Posterior vena cava (tissue), 2 donors: ENCODE data around the gene PI16. TPM values are rescaled to one million over a fixed set of nuclear protein-coding genes. Genes with fewer than 3 reads are reported as not detected.

Experiments used
- DNase-seq: peaks from one replicate; pipeline ENCODE4 v3.0.0-alpha.2; 2020; ENCODE audit warnings: low spot score
- intact Hi-C, 2 donors: fragments of 100-400 bp; cut with DNase I; formaldehyde crosslinking; loops; one replicate each; pipeline versions ENCODE4 v1.14.1 to v1.14.2; 2022 to 2023
- total RNA-seq, 2 donors: library from RNA; stranded (reverse); fragmentation: NEBNext Ultra II Directional; extraction: Animal tissue kit (Norgen Biotek cat#: 25700); gene quantifications; one replicate each; pipeline ENCODE4 v1.2.1, GENCODE V29; 2021
- donor health status: DM: yes; HTN: yes; CAD: no.
- donor health status: DM: yes; HTN: yes; CAD: no.

Gene PI16
- total RNA-seq, 2 donors from 2014 or later = 51.4 to 221 TPM

DNA sequence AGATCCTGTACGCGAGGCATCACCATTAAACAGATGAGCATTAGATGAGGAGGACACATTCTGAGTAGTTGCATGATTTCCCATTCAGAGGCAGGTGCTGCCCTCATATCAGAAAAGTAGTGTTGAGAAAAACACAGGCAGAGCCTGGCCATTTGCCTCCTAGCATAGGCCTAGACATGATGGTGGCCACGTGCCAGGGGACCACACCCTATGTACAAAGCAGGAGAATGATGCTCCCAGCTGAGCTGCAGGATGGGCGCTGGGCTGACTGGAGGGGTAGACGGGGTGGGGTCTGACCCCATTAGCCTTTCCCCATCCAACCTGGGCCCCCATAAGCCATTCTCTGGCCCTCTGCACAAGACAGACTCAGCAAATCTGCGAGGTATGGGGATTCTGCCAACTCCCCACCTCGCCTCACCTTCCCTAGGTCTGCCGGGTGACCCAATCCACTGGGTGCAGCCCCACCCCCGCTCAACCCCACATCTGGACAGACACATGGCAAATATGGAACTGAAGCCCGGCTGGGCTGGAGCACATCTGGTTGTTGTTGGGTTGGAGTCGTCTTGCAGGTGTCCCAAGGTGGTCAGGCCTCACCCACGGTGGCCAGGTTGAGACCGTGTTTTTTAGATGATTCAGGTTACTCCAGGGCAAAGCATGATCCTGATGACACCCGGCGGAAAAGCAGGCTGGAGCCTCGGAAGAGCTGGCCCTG lies 13.9 kb downstream of the PI16 start:
- intact Hi-C loops = no loop called here
- peak; percentile 87 for DNase-seq

DNA sequence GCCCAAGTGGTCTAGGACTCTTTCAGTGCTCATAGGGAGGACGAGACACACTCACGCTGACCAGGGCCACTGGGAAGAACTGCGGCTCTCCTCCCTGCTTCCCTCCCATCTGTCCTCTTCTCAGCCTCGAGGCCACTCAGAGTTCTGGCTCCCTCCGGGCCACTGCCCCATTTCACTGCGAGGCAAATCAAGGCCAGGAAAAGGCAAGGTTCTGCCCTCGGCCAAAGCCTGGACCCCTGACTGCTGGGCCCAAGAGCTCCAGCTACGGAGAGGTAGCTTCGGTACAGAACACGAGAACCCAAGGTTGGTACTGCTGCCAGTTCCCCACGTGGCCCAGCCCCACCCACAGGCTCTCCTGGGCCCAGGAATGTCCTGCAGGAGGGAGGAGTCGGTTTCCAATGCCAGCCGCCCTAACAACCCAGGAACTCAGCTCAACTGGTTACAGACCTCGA lies 14.7 kb downstream of the PI16 start:
- DNase-seq = no peak
- intact Hi-C loops = no loop called here

DNA sequence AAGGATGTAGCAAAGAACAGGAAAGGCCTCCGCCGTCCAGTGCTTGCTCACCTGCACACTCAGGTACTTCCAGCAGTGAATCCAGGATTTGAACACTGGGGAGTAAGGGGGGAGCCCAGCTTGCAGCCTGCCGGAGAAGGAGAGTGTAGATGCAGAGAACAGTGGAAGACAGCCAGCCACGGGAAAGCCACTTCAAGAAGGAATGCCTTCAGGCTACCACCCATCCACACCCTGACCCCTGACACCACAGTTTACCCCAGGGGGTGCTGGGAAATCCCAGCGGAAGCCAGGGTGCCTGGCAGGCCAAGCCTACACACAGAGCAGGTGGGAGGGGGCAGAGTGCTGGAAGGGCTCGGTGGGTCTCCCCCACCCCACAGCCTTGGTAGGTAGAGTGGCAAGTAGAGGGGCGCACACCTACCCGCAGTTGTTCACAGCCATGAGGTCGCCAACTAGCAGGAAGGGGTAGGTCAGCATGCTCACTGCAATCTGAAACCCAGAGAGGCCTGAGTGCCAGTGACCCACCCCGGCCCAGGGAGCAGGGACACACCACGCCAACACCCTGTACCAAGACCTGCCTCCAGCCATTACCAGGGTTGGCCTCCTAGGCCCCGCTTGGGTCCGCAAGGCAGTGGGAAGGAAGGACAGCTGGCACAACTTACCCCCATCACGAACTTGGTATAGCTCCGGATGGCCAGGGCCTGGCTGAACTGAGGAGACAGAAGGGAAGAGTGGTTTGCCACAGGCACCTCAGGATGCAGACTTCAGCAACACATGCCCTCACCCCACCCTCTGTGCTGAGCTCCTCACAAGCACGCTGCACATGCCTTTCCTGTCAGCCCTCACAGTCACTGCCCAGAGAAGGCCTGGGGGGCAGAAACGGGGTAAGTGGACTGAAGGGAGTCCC lies 15.7 kb downstream of the PI16 start:
- intact Hi-C loops = loop anchor here in 1 of 2 donors (10.0 kb wide), 1 partner anchor 45 kb away; no protein-coding TSS in a partner anchor
- no peak for DNase-seq

DNA sequence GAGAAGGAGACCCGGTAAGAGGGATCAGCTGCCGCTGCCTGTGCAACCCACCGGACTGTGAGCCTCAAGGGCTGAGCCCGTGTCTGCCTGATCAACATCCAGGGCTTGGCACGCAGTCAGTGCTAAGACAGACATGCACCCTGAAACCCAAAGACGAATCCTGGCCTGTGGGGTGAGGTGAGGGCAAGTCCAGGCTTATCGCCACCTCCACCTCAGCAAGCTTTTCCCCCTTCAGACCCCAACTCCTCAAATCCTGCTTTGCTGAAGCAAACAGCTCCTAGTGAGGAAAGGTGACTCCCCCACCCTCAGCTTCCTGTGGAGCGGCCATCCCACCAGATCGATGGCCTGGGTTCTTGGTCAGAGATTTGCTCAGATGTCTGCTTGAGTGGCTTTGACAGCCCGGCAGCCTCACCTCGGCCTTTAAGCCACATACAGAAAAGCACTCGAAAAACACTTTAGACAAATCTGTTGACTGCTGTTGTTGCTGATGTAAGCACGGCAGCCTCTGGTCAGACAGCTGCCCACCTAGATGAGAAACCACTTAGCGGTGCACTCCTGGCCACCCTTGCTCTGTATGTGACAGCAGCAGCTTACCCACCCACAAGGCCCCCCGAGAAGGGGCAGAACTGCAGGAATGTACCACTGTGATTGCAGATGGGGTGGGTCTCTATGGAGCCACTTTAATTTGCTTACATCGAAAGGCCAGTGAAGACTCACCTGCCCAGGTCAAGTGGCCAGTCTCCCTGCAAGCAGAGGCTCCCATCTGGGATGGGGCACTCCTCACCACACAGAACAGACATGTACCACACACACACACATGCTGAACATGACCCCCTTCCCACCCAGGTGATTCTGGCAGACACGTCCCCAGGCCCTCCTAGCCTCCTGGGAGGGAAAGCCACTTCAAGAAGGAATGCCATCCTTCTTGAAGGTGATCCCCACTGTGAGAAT lies 16.6 kb downstream of the PI16 start:
- intact Hi-C loops = loop anchor here in 1 of 2 donors (10.0 kb wide), 1 partner anchor 46 kb away; no protein-coding TSS in a partner anchor
- no peak for DNase-seq

DNA sequence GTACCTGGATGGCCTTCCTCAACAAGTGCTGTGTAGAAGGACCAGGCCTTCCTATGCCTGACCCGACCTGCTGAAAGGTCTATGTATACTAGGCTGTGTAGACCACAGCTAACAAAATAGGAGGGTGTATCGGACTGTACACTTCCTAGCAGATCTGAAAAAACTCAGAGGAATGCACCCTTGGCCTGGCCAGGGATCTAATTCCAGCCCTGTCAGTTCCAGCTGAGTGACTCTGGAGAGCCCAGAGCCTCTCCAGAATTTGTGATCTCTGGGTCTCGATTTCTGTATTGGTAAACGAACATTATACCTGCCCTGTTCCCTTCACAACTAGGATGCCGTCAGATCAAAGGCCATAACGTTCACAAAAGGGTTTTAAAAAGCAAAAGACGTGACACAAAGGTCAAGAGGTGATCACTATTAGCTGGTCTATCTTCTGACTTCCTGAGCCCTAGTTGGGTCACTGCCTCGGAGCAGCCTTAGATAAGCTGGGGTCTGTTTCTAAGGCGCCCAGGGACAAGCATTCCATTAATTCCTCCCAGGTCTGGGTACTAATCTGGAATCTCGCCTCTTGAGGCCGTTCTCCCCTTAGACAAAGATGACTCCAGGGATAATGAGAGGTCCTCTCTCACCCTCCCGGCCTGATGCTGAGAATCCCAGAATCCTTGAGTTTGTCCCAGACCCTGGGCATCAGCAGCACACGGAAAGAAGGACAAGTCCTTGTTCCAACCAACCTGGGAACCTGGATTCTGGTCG lies 17.6 kb downstream of the PI16 start:
- DNase-seq = no peak
- intact Hi-C loops = loop anchor here in 1 of 2 donors (10.0 kb wide), 1 partner anchor 47 kb away; no protein-coding TSS in a partner anchor

DNA sequence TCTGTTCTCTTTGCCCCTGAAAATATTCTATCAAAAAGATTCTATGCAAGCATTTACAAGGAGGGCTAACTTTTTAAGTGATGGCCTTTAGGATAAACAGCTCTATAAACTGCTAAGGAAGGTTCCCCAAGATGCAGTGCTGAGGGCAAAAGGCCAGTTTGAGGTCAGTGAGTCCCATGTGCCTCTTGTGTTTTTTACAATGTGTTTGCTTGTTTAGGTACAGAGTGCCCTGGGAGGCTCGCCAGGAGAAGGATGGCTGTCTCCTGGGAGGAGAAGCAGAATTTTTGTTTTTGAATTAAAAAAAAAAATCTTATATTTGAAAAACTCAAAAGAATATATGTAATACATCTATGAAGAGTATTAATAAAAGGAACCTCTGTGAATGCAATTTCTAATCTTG lies 18.7 kb downstream of the PI16 start:
- no peak for DNase-seq
- intact Hi-C loops = loop anchor here in 1 of 2 donors (10.0 kb wide), 1 partner anchor 48 kb away; no protein-coding TSS in a partner anchor

DNA sequence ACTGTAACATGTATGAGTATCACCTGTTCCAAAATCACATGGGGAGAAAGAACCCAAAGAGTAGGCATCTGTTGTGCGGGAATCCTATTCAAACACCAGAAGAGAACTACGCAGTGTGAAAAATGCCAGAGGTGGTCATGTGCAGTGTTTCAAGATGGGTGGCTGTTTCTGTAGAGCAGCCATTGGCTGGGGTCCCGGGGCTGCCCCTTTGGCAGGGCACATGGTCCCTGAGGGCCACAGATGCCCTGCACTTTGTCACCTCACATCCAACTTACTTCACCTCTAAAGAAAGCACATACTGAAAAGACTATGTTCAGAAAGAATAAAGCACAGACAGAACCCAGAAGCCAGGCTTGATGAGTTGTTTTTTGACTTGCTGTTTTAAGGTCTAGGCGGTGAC lies 19.1 kb downstream of the PI16 start:
- no peak for DNase-seq
- intact Hi-C loops = loop anchor here in 1 of 2 donors (10.0 kb wide), 1 partner anchor 49 kb away; no protein-coding TSS in a partner anchor

DNA sequence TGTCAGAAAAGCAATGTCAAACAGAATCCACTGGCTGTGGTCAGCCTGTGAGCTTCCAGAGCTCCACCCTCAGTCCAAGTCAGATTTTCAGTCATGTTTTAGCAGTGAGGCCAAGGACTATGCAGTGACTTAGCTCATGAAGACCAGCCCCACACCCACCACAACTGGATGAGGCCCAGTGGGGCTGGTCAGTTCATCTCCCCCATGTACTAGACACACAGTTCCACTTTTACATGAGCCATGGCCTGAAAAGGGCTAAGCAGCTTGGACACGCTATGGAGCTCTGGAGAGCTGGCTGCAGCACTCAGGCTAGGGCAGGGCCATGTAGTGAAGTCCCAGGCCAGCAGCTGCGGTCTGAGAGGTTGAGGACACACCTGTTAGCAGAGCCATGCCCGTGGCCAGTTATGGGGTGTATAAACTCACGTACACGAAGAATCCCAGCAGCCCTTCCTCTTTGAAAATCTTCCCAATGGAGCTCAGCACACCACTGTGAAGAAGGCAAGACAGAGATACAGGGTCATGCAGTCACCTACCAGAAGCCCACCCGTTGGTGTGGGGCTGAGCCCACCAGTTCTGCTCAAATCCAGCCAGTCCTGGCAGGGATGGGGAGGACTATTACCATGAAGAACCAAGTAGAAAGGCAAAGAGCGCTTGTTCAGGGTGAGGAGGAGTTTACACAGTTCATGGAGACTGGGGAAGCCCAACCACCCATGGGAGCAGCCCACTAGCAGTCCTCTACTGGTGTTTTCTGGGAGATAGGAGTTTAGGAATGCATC lies 20.9 kb downstream of the PI16 start:
- intact Hi-C loops = loop anchor here in 1 of 2 donors (10.0 kb wide), 1 partner anchor 51 kb away; no protein-coding TSS in a partner anchor
- peak; percentile 82 for DNase-seq

DNA sequence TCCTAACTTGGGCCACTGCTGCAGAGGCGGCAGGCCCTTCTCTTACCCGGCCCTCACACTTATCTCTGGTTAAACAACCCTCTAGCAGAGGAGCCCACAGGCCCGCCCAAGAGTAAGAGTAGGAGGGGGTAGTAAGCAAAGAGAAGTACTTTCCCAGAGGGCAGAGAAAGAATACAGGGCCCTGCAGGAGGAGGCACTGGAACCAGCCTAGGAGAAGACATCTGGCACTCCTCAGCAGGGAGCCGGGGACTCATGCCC lies 21.4 kb downstream of the PI16 start:
- intact Hi-C loops = loop anchor here in 1 of 2 donors (10.0 kb wide), 1 partner anchor 51 kb away; no protein-coding TSS in a partner anchor
- DNase-seq = no peak

DNA sequence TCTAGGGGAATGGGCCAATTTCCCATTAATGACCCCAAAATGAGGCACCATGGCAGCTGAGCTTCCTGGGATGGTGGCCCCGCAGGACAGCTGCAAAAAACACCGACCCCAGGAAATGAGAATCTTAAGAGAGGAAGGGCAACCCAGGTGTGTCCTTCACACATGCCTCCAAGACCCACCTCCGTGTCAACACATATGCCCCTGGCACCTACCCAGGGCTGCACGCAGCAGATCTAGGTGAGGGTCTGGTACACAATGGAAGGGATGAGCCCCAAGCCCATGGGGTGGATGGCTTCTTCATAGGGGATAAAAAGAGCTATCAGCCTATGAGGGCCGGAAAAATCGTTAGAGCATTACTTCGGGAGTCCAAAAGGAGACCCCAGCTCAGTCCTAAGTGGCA lies 22.0 kb downstream of the PI16 start:
- DNase-seq = no peak
- intact Hi-C loops = loop anchor here in 1 of 2 donors (10.0 kb wide), 1 partner anchor 52 kb away; no protein-coding TSS in a partner anchor

DNA sequence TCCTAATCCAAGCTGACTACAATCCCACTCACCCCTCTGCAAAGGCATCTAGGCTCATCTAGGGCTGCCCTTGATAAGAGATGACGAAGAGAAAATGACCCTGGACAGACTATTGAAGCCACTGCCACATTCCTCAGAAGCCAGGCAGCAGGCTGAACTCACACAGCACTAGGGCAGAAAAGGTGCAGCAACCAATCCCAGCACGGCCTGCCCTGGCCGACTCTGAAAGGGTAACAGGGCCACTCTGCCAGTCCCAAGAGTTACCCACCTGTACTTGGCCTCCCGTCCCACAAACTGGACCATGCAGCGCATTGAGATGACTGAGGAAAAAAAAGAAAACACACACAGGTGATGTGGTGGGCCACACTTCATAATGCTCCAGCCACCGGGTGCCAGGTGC lies 22.4 kb downstream of the PI16 start:
- no peak for DNase-seq
- intact Hi-C loops = loop anchor here in 1 of 2 donors (10.0 kb wide), 1 partner anchor 52 kb away; no protein-coding TSS in a partner anchor

DNA sequence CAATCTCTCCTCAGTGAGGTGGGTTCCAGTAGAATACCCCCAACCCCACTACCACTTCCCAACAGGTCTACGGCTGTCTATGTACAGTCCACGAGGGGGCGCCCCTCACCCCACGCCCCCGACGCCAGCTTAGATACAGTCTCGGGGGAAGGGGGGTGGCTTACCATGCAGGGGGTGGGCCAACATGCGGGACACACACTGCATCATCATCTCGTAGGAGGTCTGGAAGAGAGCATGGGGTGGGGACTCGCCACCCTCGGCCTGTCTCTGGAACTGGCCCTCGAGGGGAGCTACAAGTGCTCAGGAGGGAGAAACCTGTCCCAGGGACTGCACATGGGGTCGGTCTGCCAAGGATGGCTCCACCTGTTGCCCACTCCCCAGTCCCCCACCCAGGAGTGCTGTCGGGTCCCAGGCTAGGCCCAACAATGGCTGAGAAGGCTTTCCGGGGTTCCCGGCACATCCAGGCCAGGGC lies 23.0 kb downstream of the PI16 start:
- peak; percentile 68 for DNase-seq
- intact Hi-C loops = loop anchor here in 1 of 2 donors (10.0 kb wide), 1 partner anchor 53 kb away; no protein-coding TSS in a partner anchor

DNA sequence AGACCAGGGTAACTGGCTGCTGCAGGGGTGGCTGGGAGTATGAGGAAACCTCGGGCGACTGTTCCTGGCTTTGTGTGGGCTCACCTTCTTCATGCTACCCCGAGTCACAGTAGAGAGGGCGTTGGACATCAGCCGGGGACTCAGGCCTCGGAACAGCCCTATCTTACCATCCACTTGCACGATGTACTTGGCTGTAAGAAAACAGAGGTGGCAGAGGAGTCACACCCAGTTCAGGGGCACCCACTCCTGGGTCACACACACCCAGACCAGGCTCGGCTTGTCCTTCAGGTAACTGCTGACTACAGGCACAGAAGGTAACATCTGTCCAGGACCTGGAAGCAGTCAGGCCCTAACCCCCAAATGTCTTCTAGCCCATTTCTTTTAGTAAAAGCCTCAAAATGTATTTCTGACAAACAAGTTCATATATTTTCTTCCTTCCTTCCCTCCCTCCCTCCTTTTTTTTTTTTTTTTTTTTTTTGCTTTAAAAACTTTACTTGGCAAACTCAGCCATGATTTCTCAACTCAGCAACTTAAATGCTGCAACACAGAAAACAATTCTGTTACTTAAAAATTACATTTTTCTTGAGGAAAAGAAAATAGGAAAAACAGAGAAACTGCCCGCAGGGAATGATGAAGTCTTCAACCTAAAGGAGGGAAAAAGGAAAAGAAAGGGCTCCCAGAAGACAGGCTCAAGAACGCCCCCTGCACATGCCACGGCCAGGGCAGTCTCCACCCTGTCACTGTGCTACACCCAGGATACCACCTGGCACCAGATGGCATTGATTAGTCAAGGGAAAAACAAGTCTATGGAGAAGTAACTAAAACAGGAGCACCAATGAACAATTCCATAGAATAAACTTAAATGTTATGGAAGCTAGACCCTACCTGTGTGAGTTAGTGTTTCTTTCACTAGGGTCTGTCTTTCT lies 24.1 kb downstream of the PI16 start:
- intact Hi-C loops = loop anchor here in 1 of 2 donors (10.0 kb wide), 1 partner anchor 54 kb away; no protein-coding TSS in a partner anchor
- no peak for DNase-seq

DNA sequence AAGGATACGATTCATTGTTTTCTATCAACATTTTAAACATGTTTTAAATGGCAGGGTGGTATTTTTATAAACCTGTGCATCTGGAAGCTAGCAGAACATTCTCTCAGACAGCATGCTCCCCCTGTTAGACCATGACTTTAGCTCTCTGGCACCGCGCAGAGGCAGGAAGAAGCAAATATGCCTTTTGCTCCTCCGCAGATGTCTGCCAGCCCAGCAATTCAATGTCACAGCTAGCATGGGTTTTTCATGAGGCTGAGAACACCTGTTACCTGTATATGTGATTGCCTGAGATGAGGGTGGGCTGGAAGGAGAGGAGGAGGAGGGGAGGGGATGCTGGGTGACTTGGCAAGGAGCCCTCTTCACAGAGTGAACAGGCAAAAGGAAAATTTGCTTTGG lies 24.8 kb downstream of the PI16 start:
- intact Hi-C loops = loop anchor here in 1 of 2 donors (10.0 kb wide), 1 partner anchor 55 kb away; no protein-coding TSS in a partner anchor
- no peak for DNase-seq

DNA sequence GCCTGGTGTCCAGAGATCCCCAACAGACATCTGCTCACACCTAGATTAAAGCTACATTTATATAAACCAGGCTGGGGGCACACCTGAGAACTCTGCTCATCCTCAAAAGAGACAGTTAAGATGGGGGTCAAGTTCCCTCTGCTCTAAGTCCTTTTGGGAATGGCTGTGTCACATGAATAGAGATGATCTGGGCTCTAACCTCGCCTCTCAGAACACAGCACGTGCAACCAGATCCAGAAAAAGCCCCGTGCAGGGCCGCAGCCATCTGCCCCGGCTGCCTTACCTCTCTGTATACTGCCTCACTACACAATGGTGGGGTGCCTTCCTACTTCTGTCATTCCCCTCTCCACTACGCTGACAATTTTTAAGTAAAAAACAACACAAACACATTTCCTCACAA lies 25.6 kb downstream of the PI16 start:
- intact Hi-C loops = no loop called here
- DNase-seq = no peak
